LoVo (cell line): Measurements from ENCODE around the gene POMZP3.
"Not testable (repeated sequence)": the region's sequence is repeated elsewhere in the genome, so short reads cannot be mapped to it uniquely, and the experiment has no call there.

Source experiments
- DNase-seq: peaks from one replicate; pipeline ENCODE4 v3.0.0-alpha.2; 2016; ENCODE audit warnings: low spot score

Gene POMZP3

GRCh38 chr7:76626989-76627642 is at the start of gene POMZP3:
TSS of gene POMZP3 (minus strand) at chr7:76627279. CDS start at chr7:76626064, 1,215 bp downstream.
- peak; percentile 11 for DNase-seq

GRCh38 chr7:76675783-76676182 is 48.7 kb upstream of the POMZP3 start:
- DNase-seq = not testable (repeated sequence)

- DNase-seq = not testable (repeated sequence)
Measured at GRCh38 chr7:76673346-76673745, 46.3 kb upstream of the POMZP3 start.

GRCh38 chr7:76659212-76659611 is 32.1 kb upstream of the POMZP3 start:
- DNase-seq = not testable (repeated sequence)

DNA sequence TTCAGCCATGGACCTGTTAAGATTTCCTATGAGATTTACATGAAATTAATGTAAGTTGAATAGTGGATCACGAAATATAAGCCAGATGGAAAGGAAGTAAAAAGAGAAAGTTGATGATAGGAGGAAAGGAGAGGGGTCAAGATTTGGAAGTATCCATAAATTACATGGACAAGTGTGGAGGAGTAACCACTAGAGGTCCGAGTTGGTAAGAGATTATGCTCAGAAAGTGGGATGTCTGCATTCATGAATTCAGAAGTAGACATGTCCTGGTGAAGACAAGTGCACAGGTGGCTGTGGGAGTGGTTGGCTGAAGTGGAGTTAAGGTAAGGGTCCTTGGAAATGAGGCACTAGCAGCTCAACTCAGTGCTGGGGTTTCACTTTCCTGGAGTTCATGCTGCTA is 29.3 kb upstream of the POMZP3 start:
- not testable (repeated sequence) for DNase-seq

DNA sequence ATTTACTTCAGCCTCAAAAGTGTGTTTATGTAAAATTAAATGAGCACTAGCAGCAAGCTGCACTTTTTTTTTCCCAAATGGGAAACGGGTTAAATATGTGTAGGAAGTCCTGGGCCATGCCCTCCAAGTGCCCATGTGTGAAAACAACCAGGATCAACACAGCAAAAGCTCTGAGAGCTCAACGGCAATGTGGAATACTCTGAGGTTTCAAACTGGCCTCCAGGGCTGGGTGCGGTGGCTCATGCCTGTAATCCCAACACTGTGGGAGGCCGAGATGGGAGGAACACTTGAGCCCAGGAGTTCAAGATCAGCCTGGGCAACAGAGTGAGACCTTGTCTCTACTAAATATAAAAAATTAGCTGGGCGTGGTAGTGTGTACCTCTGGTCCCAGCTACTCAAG is 15.5 kb upstream of the POMZP3 start:
- not testable (repeated sequence) for DNase-seq

GRCh38 chr7:76637061-76637691 is 10.1 kb upstream of the POMZP3 start:
- not testable (repeated sequence) for DNase-seq

GRCh38 chr7:76626581-76626980 is 498 bp downstream of the POMZP3 start:
- not testable (repeated sequence) for DNase-seq

- DNase-seq = not testable (repeated sequence)
Measured at GRCh38 chr7:76619439-76620190, 7.5 kb downstream of the POMZP3 start.

GRCh38 chr7:76613783-76614182 is 13.3 kb downstream of the POMZP3 start:
- not testable (repeated sequence) for DNase-seq

DNA sequence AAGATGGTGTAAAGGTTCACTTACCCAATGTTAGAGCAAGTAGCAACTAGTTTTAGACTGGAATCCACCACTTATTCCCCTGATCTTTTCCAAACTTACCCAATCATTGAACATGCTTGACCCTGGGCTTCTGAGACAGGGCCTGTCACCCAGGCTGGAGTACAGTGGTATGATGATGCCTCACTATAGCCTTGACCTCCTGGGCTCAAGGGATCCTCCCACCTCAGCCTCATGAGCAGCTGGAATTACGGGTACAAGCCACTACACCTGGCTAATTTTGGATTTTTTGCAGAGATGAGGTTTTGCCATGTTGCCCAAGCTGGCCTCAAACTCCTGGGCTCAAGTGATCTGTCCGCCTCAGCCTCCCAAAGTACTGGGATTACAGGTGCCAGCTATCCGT is 14.8 kb downstream of the POMZP3 start:
- DNase-seq = not testable (repeated sequence)

GRCh38 chr7:76609864-76610263 is 17.2 kb downstream of the POMZP3 start:
- DNase-seq = not testable (repeated sequence)

- not testable (repeated sequence) for DNase-seq
Measured at GRCh38 chr7:76608469-76608868, 18.6 kb downstream of the POMZP3 start.

- DNase-seq = peak; percentile 83
Measured at GRCh38 chr7:76606027-76606426, 21.1 kb downstream of the POMZP3 start.

DNA sequence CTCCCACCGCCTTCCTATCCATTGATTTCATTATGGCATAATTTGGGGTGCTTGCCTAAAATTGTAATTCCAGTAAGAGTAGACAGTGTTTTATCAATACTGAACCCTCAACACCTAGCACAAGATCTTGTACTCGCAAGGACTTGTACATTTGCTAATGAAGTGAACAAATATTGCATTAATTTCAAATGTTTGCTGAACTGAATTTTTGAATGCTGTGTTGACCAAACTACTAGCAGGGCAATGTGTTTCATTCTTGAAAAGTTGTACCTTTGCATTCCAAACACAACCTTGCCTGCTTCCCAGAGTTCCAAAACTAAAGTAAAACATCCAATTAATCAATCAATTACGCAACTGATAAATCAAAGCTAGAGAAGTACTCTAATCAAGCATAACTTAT is 26.4 kb downstream of the POMZP3 start:
- not testable (repeated sequence) for DNase-seq

DNA sequence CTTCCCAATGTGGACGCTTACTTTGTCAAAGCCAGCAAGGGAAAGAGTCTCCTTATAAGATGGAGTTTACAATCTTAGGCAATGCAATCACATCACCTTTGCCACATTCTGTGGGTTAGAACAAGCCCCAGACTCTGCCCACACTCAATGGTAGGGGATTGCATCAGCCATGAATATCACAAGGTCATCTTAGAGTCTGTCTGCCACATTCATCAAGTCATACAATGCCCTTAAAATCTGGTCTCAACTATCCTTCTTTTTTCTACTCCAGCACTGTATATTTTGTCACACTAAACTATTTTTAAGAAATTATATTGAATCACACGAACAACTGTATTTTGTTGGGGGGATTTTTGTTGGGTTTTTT is 27.0 kb downstream of the POMZP3 start:
- not testable (repeated sequence) for DNase-seq

DNA sequence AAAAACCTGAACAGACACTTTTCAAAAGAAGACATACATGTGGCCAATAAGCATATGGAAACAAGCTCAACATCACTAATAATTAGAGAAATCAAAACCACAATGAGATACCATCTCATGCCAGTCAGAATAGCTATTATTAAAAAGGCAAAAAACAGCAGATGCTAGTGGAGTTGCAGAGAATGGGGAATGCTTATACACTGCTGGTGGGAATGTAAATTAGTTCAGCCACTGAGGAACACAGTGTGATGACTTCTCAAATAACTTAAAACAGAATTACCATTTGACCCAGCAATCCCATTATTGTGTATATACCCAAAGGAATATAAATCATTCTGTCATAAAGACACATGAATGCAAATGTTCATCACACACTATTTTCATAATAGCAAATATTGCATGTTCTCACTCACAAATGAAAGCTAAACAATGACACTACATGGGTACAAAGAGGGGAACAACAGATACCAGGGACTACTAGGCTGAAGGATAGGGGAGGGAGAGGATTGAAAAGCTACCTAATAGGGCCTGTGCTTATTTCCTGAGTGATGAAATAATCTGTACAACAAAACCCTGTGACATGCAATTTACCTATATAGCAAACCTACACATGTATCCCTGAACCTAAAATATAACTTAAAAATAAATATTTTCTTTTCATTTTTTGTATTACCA is 28.4 kb downstream of the POMZP3 start:
- not testable (repeated sequence) for DNase-seq

- DNase-seq = not testable (repeated sequence)
Measured at GRCh38 chr7:76597288-76597687, 29.8 kb downstream of the POMZP3 start.

DNA sequence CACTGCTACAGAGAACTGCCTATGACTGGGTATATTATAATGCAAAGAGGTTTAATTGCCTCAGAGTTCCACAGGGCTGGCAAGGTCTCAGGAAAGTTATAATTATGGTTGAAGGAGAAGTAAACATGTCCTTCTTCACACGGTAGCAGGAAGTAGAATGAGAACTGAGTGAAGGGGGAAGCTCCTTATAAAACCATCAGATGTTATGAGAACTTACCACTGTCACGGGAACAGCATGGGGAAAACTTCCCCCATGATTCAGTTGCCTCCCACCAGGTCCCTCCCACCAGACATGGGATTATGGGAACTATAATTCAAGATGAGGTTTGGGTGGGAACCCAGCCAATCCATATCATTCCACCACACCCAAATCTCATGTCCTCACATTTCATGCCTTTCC is 34.4 kb downstream of the POMZP3 start:
- not testable (repeated sequence) for DNase-seq

DNA sequence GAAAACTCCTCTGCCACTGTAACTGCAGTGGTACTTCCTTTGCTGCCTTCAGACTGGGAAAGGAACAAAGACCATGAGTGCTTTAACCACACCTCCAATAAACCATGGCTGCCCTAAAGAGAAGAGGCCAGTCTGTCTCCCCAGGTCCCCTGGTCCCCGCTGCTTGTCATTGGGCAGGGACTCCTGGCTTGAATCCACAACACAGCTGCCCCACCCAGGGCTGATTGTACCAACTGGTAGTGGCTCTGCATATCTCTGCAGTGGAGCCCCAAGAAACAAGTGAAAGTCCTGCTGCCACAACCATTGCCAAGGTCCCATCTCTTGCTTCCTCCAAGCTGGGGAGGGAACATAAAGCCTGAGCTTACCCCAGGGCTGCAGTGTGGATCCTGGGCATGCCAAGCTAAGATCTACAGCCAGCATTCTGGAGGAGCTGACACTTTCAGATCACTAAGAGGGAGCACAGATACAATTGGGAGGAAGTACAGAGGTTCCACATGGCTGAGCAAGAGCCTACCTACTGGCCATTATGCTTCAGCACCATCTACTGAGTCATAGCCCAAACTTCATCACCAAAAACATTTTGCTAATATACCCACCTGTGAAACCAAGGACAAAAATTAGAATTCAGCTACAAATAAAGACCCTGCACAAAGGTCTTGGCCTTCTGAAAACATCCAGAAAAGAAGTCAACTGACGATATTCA is 35.3 kb downstream of the POMZP3 start:
- not testable (repeated sequence) for DNase-seq

DNA sequence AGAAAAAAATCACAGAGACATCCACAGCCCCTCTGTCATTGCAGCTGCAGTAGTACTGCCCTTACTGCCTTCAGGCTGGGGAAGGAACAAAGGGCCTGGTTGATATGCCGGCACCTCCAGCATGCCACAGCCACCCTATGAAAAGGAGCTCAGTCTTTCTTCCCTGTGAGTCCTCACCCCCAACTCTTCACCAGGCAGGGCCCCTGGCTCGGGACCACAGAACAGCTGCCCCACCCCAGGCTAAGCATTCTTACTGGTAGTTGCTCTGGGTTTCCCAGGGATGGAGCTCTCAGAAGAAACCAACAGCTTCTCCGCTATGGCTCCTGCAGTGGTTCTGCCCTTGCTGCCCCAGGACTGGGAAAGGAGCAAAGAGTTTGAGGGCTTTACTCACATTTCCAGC is 36.0 kb downstream of the POMZP3 start:
- DNase-seq = not testable (repeated sequence)

GRCh38 chr7:76588586-76588985 is 38.5 kb downstream of the POMZP3 start:
- not testable (repeated sequence) for DNase-seq
